ENCODE data around the gene ZNF444.
"Not testable (repeated sequence)": the region's sequence is repeated elsewhere in the genome, so short reads cannot be mapped to it uniquely, and the experiment has no call there.

Gene ZNF444

DNA sequence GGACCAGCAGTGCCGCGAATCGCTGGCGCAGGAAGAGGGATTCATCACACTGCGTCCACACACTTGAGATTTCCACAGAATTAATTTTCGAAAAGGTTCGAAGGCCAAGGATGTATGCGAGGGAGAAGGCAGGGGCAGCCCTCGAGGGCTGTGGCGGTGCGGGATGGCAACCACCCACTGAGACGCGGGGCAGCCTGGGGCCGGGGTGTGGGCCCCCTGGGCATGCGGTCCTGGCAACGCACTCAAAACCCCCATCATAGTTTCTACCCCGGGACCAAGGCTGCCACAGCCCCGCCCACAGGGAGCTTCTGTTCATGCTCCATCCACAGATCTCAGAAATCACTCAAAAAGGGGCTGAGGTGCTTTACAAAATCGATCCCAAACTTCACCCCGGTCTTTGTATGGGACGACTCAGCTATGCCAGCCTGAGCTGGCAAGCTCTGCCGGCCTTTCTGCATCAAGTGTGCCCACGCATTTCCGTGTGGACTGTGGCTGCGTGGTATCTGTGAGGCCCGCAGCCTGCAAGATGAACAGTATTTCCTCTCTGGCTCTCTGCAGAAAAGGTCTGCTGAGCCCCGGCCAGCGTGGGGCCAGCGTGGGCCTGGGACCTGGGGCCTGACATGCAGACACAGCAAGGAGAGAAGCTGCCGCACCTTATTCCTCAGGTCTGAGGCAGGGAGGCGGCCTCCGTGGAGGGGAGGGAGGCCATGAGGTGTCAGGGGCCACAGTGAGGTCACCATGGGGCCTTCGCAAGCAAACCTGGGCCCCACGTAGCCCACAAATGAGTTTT, 39.1 kb upstream of the ZNF444 start:
- TF ChIP-seq, protein P1, sequence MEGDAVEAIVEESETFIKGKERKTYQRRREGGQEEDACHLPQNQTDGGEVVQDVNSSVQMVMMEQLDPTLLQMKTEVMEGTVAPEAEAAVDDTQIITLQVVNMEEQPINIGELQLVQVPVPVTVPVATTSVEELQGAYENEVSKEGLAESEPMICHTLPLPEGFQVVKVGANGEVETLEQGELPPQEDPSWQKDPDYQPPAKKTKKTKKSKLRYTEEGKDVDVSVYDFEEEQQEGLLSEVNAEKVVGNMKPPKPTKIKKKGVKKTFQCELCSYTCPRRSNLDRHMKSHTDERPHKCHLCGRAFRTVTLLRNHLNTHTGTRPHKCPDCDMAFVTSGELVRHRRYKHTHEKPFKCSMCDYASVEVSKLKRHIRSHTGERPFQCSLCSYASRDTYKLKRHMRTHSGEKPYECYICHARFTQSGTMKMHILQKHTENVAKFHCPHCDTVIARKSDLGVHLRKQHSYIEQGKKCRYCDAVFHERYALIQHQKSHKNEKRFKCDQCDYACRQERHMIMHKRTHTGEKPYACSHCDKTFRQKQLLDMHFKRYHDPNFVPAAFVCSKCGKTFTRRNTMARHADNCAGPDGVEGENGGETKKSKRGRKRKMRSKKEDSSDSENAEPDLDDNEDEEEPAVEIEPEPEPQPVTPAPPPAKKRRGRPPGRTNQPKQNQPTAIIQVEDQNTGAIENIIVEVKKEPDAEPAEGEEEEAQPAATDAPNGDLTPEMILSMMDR (IDR thresholded peaks at IDR 0.05; ENCODE audit: unreplicated experiment in 3 of 3), result no peak
- H3K4me1 Mint-ChIP-seq, result peaks cover 12% of the 10 kb centered on the region
- H3K27me3 Mint-ChIP-seq (ENCODE audit: low read depth), result no peaks in the 10 kb centered on the region
- peak overlapping the region in 1 of 3 experiments; percentile 26 for H3K4me3 Mint-ChIP-seq
- peaks cover 30% of the 10 kb centered on the region for H3K36me3 Mint-ChIP-seq (ENCODE audit: low read depth)
- H3K9me3 Mint-ChIP-seq, result no peaks in the 10 kb centered on the region
- H3K27ac Mint-ChIP-seq, result peak overlapping the region; percentile 43 to 80 (median 63)

DNA sequence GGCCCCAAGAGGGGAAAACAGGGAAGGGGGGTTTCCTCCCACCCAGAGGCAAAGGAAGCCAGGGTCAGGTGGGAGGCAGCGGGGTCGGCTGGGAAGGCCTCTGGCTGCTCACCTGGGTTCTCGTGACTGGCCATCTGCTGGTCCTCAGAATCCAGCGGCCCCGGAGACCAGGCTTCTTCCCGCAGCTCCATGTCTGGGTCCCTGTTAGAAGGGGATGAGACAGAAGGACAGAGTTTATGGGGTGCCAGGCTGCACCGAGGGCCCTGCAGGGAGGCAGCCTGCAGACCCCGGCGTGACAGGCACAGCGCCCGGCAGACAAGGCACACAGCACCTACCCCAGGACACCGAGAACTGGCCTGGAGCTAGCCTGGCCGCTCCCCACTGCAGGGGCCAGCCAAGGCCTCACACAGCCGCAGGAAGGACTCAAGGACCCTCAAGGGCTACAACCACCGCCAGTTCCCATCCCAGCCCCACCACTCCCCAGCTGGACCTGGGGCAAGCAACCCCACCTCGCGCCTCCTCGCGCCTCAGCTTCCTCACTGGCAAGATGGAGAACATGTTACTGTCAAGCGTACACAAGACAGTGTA, 38.0 kb upstream of the ZNF444 start:
- no peaks in the 10 kb centered on the region for H3K9me3 Mint-ChIP-seq
- H3K4me1 Mint-ChIP-seq, result peaks cover 12% of the 10 kb centered on the region
- H3K36me3 Mint-ChIP-seq (ENCODE audit: low read depth), result peaks cover 24% of the 10 kb centered on the region
- no peaks in the 10 kb centered on the region for H3K27me3 Mint-ChIP-seq (ENCODE audit: low read depth)
- H3K4me3 Mint-ChIP-seq, result no peak overlapping the region
- TF ChIP-seq, protein P1 (IDR thresholded peaks at IDR 0.05; ENCODE audit: unreplicated experiment in 3 of 3), result no peak
- H3K27ac Mint-ChIP-seq, result peak overlapping the region in 1 of 3 experiments; percentile 87

DNA sequence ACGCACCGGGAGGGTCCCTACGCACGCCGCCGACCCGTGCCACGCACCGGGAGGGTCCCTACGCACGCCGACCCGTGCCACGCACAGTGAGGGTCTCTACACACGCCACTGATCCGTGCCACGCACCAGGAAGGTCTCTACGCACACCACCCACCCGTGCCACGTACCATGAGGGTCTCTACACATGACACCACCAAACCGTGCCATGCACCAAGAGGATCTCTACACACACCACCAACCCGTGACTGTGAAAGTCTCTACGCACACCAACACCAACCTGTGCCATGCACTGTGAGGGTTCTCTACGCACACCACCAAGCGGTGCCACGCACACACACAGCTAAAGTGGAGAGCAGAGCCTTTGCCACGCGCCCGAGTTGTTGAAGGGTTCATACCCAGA, 36.7 kb upstream of the ZNF444 start:
- H3K4me1 Mint-ChIP-seq, result peaks cover 24% of the 10 kb centered on the region
- no peak overlapping the region for H3K4me3 Mint-ChIP-seq
- H3K27me3 Mint-ChIP-seq (ENCODE audit: low read depth), result no peaks in the 10 kb centered on the region
- H3K36me3 Mint-ChIP-seq (ENCODE audit: low read depth), result peaks cover 21% of the 10 kb centered on the region
- no peaks in the 10 kb centered on the region for H3K9me3 Mint-ChIP-seq
- TF ChIP-seq, protein P1 (IDR thresholded peaks at IDR 0.05; ENCODE audit: unreplicated experiment in 3 of 3), result no peak
- H3K27ac Mint-ChIP-seq, result peak overlapping the region in 2 of 3 experiments; percentile 43 to 67

DNA sequence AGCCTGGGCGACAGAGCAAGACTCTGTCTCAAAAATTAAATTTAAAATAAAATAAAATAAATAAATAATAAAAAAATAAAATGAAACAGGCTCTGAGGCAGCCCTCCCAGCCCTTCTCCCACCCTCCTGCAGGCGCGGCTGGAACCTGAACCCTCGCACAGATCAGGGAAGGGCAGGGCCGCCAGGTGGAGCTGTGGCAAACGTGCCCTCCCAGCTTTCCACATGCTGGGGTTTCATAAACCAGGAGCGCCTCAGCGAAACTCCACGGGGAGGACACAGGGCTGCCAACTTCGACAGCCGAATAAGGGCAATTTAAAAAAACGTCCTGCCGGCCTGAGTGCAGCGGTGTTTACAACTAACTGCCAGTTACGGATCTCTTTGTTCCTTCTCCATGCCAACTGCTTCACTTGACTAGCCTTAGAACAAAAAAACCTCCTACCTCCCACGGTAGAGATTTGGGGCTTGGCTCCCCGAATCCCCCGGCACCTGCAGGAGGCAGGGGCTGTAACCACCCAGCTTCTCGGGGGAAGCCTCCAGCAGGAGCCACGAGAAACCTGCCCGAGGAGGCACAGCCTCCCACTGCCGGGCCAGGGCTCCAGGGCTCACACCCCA, 35.9 kb upstream of the ZNF444 start:
- TF ChIP-seq, protein P1 (IDR thresholded peaks at IDR 0.05; ENCODE audit: unreplicated experiment in 3 of 3), result peak; percentile 58 to 63 (median 63)
- Mint-ChIP-seq H3K4me1 (peaks cover 30% of the 10 kb centered on the region), H3K36me3 (ENCODE audit: low read depth) (peaks cover 17% of the 10 kb centered on the region), H3K9me3 (no peaks in the 10 kb centered on the region), H3K4me3 (no peak overlapping the region), H3K27ac (peak overlapping the region; percentile 50 to 84 (median 67)), H3K27me3 (ENCODE audit: low read depth) (no peaks in the 10 kb centered on the region)

DNA sequence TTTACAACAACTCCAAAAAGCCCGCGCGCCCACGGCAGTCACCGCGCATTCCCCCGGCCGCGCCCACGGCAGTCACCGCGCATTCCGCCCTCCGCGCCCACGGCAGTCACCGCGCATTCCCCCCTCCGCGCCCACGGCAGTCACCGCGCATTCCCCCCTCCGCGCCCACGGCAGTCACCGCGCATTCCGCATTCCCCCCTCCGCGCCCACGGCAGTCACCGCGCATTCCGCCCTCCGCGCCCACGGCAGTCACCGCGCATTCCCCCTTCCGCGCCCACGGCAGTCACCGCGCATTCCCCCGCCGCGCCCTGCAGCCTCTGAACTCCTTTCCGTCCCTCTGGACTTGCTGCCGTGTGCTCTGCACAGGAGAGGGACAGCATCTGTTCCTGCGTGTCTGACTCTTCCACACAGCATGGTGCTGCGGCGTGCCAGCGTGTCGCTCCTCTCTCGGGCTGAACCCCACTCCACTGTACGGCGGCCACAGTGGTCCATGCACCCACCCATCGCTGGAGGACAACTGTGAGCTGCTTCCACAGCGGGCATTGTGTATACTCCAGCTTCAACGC, 35.2 kb upstream of the ZNF444 start:
- Mint-ChIP-seq H3K36me3 (ENCODE audit: low read depth) (peaks cover 16% of the 10 kb centered on the region), H3K27ac (peak overlapping the region; percentile 67 to 79 (median 76)), H3K4me1 (peaks cover 37% of the 10 kb centered on the region)
- H3K27me3 Mint-ChIP-seq (ENCODE audit: low read depth); H3K4me3 Mint-ChIP-seq; H3K9me3 Mint-ChIP-seq: not testable (repeated sequence)

DNA sequence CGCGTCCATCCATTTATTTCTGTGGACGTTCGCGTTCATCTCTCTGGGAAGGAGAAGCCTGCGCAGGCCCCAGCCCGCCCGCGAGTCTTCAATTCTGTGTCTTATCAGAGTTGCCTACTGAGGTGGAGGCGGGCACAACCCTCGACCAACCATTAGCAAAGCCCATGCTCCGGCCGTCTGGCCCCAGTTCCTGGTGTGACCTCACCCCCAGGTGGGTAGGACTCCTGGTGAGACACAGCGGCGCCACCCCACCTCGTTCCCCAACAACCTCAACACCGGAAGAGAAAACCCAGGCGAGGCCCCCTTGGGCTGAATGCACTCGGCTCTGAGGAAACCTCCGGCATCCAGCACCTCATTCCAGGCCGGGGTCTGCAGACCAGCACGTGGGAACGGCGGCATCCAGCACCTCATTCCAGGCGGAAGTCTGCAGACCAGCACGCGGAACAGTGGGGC, 34.7 kb upstream of the ZNF444 start:
- peaks cover 42% of the 10 kb centered on the region for H3K4me1 Mint-ChIP-seq

More for the DNA sequence above, 34.7 kb upstream of the ZNF444 start:
- TF ChIP-seq, protein P1 (IDR thresholded peaks at IDR 0.05; ENCODE audit: unreplicated experiment in 3 of 3), result no peak
- peak overlapping the region in 1 of 3 experiments; percentile 15 for H3K4me3 Mint-ChIP-seq
- no peaks in the 10 kb centered on the region for H3K9me3 Mint-ChIP-seq
- peak overlapping the region; percentile 67 to 79 (median 76) for H3K27ac Mint-ChIP-seq
- H3K27me3 Mint-ChIP-seq (ENCODE audit: low read depth), result no peaks in the 10 kb centered on the region
- H3K36me3 Mint-ChIP-seq (ENCODE audit: low read depth), result peaks cover 11% of the 10 kb centered on the region

All from nephron (organoid).